Right lobe of liver (tissue), 6 donors: ENCODE data around the gene KLHL2. TPM values are rescaled to one million over a fixed set of nuclear protein-coding genes. Genes with fewer than 3 reads are reported as not detected.

Experiments
- ATAC-seq, 4 donors: fragments of 200-7000 bp; cut with Tn5 transposase; one replicate each; pipeline ENCODE4 v1.9.1; 2020; ENCODE audit warnings: mild to moderate bottlenecking in 4 of 4, moderate library complexity in 4 of 4
- DNase-seq, 3 donors: peaks; one replicate each; pipeline ENCODE4 v3.0.0-alpha.2; 2020
- H3K27ac ChIP-seq, 3 donors: fragments of 200-600 bp; one replicate each; pipeline ENCODE4 v1.8.0; 2022
- H3K27me3 ChIP-seq, 2 donors: fragments of 200-600 bp; one replicate each; pipeline ENCODE4 v1.8.0; 2022
- H3K36me3 ChIP-seq, 4 donors: fragments of 200-600 bp; sonication (generic) in 1 of 4; one replicate each; pipeline versions ENCODE4 v1.5.1 to v1.8.0; 2017 to 2022; ENCODE audit warnings: control low read depth in 1 of 4
- H3K4me1 ChIP-seq, 4 donors: fragments of 200-600 bp; sonication (generic) in 1 of 4; one replicate each; pipeline versions ENCODE4 v1.5.1 to v1.8.0; 2017 to 2022; ENCODE audit warnings: control low read depth in 1 of 4
- H3K4me3 ChIP-seq, 3 donors: fragments of 200-600 bp; one replicate each; pipeline ENCODE4 v1.8.0; 2022
- H3K9me3 ChIP-seq, 4 donors: fragments of 200-600 bp; sonication (generic) in 1 of 4; one replicate each; pipeline versions ENCODE4 v1.5.1 to v1.8.0; 2017 to 2022; ENCODE audit warnings: control low read depth in 1 of 4
- POLR2A ChIP-seq: fragments of 450-650 bp; IDR thresholded peaks from one replicate; pipeline ENCODE4 v1.6.1; 2017; ENCODE audit warnings: antibody characterized with exemption, mild to moderate bottlenecking
- WGBS: methylation state at CpG from one replicate; pipeline ENCODE4 v1.1.6; 2018; ENCODE audit warnings: low coverage, low lambda C conversion rate; ENCODE audit not compliant: insufficient coverage; ENCODE audit errors: missing lambda C conversion rate; 5-methylcytosine and 5-hydroxymethylcytosine counted together
- intact Hi-C, 2 donors: fragments of 100-400 bp; cut with DNase I; formaldehyde crosslinking; loops; one replicate each; pipeline versions ENCODE4 v1.11.2 to v1.14.1; 2022
- total RNA-seq, 6 experiments: library from RNA; depleted of rRNA in 2 of 6; stranded (reverse); fragments of >200 nt in 2 of 6; fragmentation: NEBNext Ultra II Directional in 3 of 6; extraction: Animal tissue kit (Norgen Biotek cat#: 25700) in 3 of 6; gene quantifications; one replicate each; pipeline versions ENCODE4 v1.1.0 to v1.2.4, GENCODE V29; 2016 to 2023
- TF ChIP-seq, protein P1 (sequence below), 4 donors: fragments of 200-600 bp in 3 of 4; fragments of 450-650 bp in 1 of 4; IDR thresholded peaks; one replicate each; pipeline versions ENCODE4 v1.5.1 to v1.8.0; 2016 to 2022; ENCODE audit warnings: antibody characterized with exemption in 4 of 4, mild to moderate bottlenecking in 2 of 4
- donor health status: DM: no; HTN: yes; CAD: no.
- donor health status: DM: no; HTN: no; CAD: no.
- donor health status: DM: no; HTN: no; CAD: no.
- donor health status: DM: no; HTN: yes; CAD: no.
- donor health status: DM: no; HTN: yes; CAD: no.

KLHL2 gene
- total RNA-seq, 6 experiments from 2014 or later, result 15.6 to 25.3 (median 20.3) TPM

DNA sequence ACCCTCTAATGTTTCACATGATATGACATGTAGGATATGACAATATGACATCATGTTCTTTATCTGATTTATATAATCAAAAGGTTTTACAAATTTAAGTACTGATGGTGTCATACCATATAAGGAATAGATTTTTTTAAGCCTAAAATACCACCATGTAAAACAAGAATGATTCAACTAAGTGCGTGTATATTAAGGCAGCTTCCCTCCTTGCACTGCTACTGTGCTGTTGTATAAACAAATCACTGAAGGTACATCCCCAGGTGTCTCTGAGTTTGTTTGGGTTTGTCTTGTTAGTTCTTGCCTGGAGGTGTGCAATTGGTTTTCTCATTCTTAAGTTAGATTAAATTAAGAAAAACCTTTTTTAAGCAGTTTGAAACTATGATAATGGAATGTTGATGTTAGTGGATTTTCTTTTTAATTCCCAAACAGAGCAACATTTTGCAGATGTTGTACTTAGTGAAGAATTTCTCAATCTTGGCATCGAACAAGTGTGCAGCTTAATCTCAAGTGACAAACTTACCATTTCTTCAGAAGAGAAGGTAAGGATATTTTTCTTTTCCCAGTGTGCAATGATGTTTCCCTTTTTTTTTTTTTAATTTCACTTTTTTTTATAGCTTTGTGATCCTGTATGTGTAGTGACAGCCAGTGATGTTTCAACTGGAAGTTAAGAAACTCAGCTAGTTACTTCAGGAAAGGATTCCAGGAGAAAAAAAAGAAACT is 86.7 kb downstream of the KLHL2 start:
- Histone ChIP-seq H3K36me3 (peaks cover 0 to 2% (median 0%) of the 10 kb centered on the region in 4 donors), H3K27me3 (no peaks in the 10 kb centered on the region), H3K27ac (no peak overlapping the region), H3K9me3 (no peaks in the 10 kb centered on the region), H3K4me3 (no peak overlapping the region), H3K4me1 (peaks cover 0 to 16% (median under 1%) of the 10 kb centered on the region in 4 donors)
- intact Hi-C loops, result no loop called here
- ATAC-seq, result no peak
- DNase-seq, result no peak
- TF ChIP-seq, protein P1, sequence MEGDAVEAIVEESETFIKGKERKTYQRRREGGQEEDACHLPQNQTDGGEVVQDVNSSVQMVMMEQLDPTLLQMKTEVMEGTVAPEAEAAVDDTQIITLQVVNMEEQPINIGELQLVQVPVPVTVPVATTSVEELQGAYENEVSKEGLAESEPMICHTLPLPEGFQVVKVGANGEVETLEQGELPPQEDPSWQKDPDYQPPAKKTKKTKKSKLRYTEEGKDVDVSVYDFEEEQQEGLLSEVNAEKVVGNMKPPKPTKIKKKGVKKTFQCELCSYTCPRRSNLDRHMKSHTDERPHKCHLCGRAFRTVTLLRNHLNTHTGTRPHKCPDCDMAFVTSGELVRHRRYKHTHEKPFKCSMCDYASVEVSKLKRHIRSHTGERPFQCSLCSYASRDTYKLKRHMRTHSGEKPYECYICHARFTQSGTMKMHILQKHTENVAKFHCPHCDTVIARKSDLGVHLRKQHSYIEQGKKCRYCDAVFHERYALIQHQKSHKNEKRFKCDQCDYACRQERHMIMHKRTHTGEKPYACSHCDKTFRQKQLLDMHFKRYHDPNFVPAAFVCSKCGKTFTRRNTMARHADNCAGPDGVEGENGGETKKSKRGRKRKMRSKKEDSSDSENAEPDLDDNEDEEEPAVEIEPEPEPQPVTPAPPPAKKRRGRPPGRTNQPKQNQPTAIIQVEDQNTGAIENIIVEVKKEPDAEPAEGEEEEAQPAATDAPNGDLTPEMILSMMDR (IDR thresholded peaks at IDR 0.05), result no peak
- TF ChIP-seq POLR2A, result no peak
- 85% methylated on average over 2 of the region's 2 CpGs for WGBS

DNA sequence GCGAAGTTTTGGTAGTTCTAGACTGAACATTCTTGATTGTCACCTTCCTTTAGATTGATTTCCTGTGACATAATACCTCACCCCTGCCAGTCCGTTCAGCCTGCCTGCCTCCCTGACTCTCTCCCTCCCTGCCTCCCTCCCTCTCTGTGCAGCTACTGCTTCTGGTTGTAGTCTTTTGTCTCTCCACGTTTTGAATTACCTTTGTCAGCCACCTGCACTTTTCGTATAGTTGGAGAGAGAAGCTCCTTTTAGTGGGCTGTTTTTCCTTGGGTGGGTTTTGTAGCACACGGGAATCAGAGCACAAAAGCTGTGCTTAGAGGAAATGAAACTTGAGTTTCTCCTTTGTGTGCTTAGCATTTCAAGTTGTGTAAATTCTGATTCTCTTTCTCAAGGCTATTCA is 87.5 kb downstream of the KLHL2 start:
- intact Hi-C loops, result no loop called here
- 48% methylated on average over 5 of the region's 5 CpGs for WGBS
- H3K4me1 ChIP-seq, result peaks cover 0 to 9% (median 0%) of the 10 kb centered on the region in 4 donors
- H3K27me3 ChIP-seq, result no peaks in the 10 kb centered on the region
- H3K4me3 ChIP-seq, result no peak overlapping the region
- peaks cover 0 to 2% (median 0%) of the 10 kb centered on the region in 4 donors for H3K36me3 ChIP-seq
- DNase-seq, result no peak
- TF ChIP-seq, protein P1 (IDR thresholded peaks at IDR 0.05), result no peak
- no peak for TF ChIP-seq POLR2A
- H3K9me3 ChIP-seq, result no peaks in the 10 kb centered on the region
- peak in 2 of 4 donors; percentile 38 to 42 for ATAC-seq
- no peak overlapping the region for H3K27ac ChIP-seq

DNA sequence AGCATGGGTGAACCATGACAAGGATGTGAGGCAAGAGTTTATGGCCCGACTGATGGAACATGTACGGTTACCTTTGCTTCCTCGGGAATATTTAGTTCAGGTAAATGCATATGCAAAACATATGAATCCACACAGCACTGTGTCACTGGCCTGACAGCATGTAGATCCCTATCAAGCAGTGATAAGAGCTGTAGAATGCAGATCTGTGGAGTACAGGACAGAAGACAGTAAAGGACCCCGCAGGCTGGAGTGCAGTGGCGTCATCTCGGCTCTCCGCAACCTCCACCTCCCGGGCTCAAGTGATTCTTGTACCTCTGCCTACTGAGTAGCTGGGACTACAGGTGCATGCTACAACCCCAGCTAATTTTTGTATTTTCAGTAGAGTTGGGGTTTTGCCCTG is 90.3 kb downstream of the KLHL2 start:
- 95% methylated on average over 7 of the region's 8 CpGs for WGBS
- intact Hi-C loops, result no loop called here
- DNase-seq (no peak), ATAC-seq (no peak)
- no peaks in the 10 kb centered on the region for H3K27me3 ChIP-seq
- peaks cover 0 to 2% (median 0%) of the 10 kb centered on the region in 4 donors for H3K36me3 ChIP-seq
- no peak overlapping the region for H3K27ac ChIP-seq
- no peaks in the 10 kb centered on the region for H3K9me3 ChIP-seq
- peaks cover 0 to 10% (median 0%) of the 10 kb centered on the region in 4 donors for H3K4me1 ChIP-seq
- H3K4me3 ChIP-seq, result no peak overlapping the region
- no peak for TF ChIP-seq POLR2A
- TF ChIP-seq, protein P1 (IDR thresholded peaks at IDR 0.05), result no peak

DNA sequence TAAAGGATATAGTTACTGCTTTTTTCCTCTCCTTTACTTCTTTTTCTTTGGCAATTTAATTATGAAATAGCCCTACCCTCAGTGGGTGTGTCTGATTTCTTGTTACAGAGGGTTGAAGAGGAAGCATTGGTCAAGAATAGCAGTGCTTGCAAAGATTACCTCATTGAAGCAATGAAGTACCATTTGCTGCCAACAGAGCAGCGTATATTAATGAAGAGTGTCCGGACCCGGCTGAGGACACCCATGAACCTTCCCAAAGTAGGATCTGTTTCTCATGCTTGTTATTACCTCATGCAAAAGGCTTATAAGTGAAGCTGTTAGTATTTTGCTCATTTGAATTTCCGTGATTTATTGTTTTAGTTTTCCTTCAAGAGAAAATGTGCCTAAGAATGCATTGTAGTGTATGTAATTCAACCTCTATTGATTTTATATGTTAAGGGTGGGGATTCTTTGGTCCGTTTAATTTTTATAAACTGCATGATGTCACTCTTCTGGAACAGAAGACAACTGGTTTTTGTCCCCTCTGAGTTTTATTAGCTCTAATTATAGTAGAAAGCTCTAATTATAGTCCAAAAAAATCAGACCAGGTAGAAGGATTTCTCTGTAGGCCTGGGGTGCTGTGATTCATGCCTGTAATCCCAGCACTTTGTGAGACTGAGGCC is 92.2 kb downstream of the KLHL2 start:
- H3K36me3 ChIP-seq, result peaks cover 0 to 2% (median 0%) of the 10 kb centered on the region in 4 donors
- WGBS, result 88% methylated on average over 5 of the region's 5 CpGs
- TF ChIP-seq POLR2A, result no peak
- TF ChIP-seq, protein P1 (IDR thresholded peaks at IDR 0.05), result peak in 1 of 4 donors; percentile 22
- ATAC-seq (peak; percentile 19 to 51 (median 42)), DNase-seq (no peak)
- peak overlapping the region in 1 of 3 donors; percentile 31 for H3K27ac ChIP-seq
- peaks cover 0 to 17% (median 4%) of the 10 kb centered on the region in 4 donors for H3K4me1 ChIP-seq
- intact Hi-C loops, result no loop called here
- no peaks in the 10 kb centered on the region for H3K9me3 ChIP-seq
- no peaks in the 10 kb centered on the region for H3K27me3 ChIP-seq
- H3K4me3 ChIP-seq, result no peak overlapping the region
